K562 (cell line): ENCODE results near the gene RHOT1. TPM values are rescaled to one million over a fixed set of nuclear protein-coding genes. Genes with fewer than 3 reads are reported as not detected.

ENCODE experiments used
- ARNT ChIP-seq, 2 experiments: fragments of 450-650 bp; IDR thresholded peaks; 2 replicates each; pipeline ENCODE4 v1.6.1; 2016; ENCODE audit warnings: mild to moderate bottlenecking in 1 of 2
- CCAR2 ChIP-seq: fragments of 200-400 bp; formaldehyde crosslinking; IDR thresholded peaks from 2 replicates; pipeline ENCODE4 v1.6.1; 2017; ENCODE audit warnings: mild to moderate bottlenecking, low read depth, low read length
- CREB1 ChIP-seq, 2 experiments: sonication (generic) in 1 of 2; formaldehyde crosslinking in 1 of 2; IDR thresholded peaks; 2 replicates each; pipeline versions ENCODE4 v1.6.1 to v1.8.0; 2012 to 2022; ENCODE audit warnings: inconsistent platforms in 1 of 2, mild to moderate bottlenecking in 1 of 2, missing genetic modification reagents in 1 of 2, moderate library complexity in 1 of 2
- CREB3 ChIP-seq: fragments of 450-650 bp; conservative IDR thresholded peaks from 2 replicates; pipeline ENCODE4 v1.6.1; 2016; ENCODE audit warnings: missing genetic modification characterization, low read depth, mild to moderate bottlenecking, missing compliant biosample characterization, moderate library complexity
- GTF2B ChIP-seq: IDR thresholded peaks from 2 replicates; pipeline ENCODE4 v1.6.1; 2011; ENCODE audit not compliant: insufficient read length; ENCODE audit errors: extremely low read depth
- LCOR ChIP-seq: sonication (generic); formaldehyde crosslinking; IDR thresholded peaks from 2 replicates; pipeline ENCODE4 v1.8.0; 2022; ENCODE audit warnings: mild to moderate bottlenecking, missing genetic modification reagents
- MAZ ChIP-seq, 2 experiments: fragments of 450-650 bp in 1 of 2; sonication (generic) in 1 of 2; formaldehyde crosslinking; IDR thresholded peaks in 1 of 2; conservative IDR thresholded peaks in 1 of 2; 2 replicates each; pipeline versions ENCODE4 v1.4.0 to v1.5.0; 2020; ENCODE audit warnings: mild to moderate bottlenecking in 1 of 2, missing genetic modification reagents in 1 of 2
- MXI1 ChIP-seq: IDR thresholded peaks from 2 replicates; pipeline ENCODE4 v1.6.1; 2011; ENCODE audit warnings: low read depth, mild to moderate bottlenecking, improper control_type of control experiment, low read length
- NBN ChIP-seq: fragments of 450-650 bp; IDR thresholded peaks from 2 replicates; pipeline ENCODE4 v1.6.1; 2016; ENCODE audit warnings: low read depth, mild to moderate bottlenecking
- NELFE ChIP-seq: IDR thresholded peaks from 2 replicates; pipeline ENCODE4 v1.6.1; 2011; ENCODE audit warnings: mild to moderate bottlenecking; ENCODE audit not compliant: insufficient read depth, insufficient read length
- NR3C1 ChIP-seq: sonication (generic); formaldehyde crosslinking; IDR thresholded peaks from 2 replicates; pipeline ENCODE4 v1.8.1; 2022; ENCODE audit warnings: missing genetic modification reagents
- RBM25 ChIP-seq: fragments of 200-400 bp; formaldehyde crosslinking; IDR thresholded peaks from 2 replicates; pipeline ENCODE4 v1.6.1; 2018; ENCODE audit warnings: low read length, low read depth, moderate library complexity; ENCODE audit not compliant: severe bottlenecking
- RBM34 ChIP-seq: fragments of 200-400 bp; formaldehyde crosslinking; IDR thresholded peaks from 2 replicates; pipeline ENCODE4 v1.6.1; 2018; ENCODE audit warnings: low read length, borderline replicate concordance; ENCODE audit not compliant: insufficient read depth
- SETDB1 ChIP-seq: IDR thresholded peaks from one replicate; pipeline ENCODE4 v1.6.1; 2012; ENCODE audit warnings: low read length, control low read depth, inconsistent platforms
- TCF3 ChIP-seq: sonication (generic); formaldehyde crosslinking; IDR thresholded peaks from 2 replicates; pipeline ENCODE4 v1.4.0; 2020; ENCODE audit warnings: mild to moderate bottlenecking, missing genetic modification reagents
- ZC3H4 ChIP-seq: sonication (generic); formaldehyde crosslinking; IDR thresholded peaks from 2 replicates; pipeline ENCODE4 v1.9.0; 2021; ENCODE audit warnings: missing genetic modification reagents, borderline replicate concordance
- ZFP1 ChIP-seq: fragments of 450-650 bp; formaldehyde crosslinking; IDR thresholded peaks from 2 replicates; pipeline ENCODE4 v1.4.0; 2020; ENCODE audit warnings: mild to moderate bottlenecking, mixed read lengths
- ZNF217 ChIP-seq: sonication (generic); formaldehyde crosslinking; IDR thresholded peaks from 2 replicates; pipeline ENCODE4 v1.8.0; 2022; ENCODE audit warnings: mild to moderate bottlenecking, missing genetic modification reagents
- ZNF280A ChIP-seq: fragments of 450-650 bp; IDR thresholded peaks from 2 replicates; pipeline ENCODE4 v1.6.1; 2018; ENCODE audit warnings: mild to moderate bottlenecking, low read depth; ENCODE audit not compliant: partially characterized antibody
- polyA plus RNA-seq, 8 experiments: library from polyadenylated mRNA; depleted of rRNA in 4 of 8; stranded (reverse) in 5 of 8; unstranded in 3 of 8; fragments of >200 nt; fragmentation: Nextera tagmentation in 2 of 8; fragmentation: Illumina TruSeq in 1 of 8; extraction: Ambion mirVana in 2 of 8; extraction: Trizol in 1 of 8; gene quantifications; 2 replicates each; pipeline versions ENCODE4 v1.2.1 to v1.2.3, GENCODE V29; 2011 to 2014; ENCODE audit warnings: inconsistent platforms in 1 of 8, missing spikeins in 1 of 8
- total RNA-seq, 7 experiments: library from RNA; depleted of rRNA in 6 of 7; stranded (reverse); fragments of >200 nt in 6 of 7; fragmentation: Illumina TruSeq in 2 of 7; extraction: Trizol in 2 of 7; gene quantifications; 2 replicates each; pipeline versions ENCODE4 v1.2.1 to v1.2.3, GENCODE V29; 2011 to 2021; ENCODE audit warnings: low replicate concordance in 1 of 7
- TF ChIP-seq, protein P1 (sequence below): fragments of 150-350 bp; conservative IDR thresholded peaks from 2 replicates; pipeline ENCODE4 v1.6.1; 2014; ENCODE audit warnings: low read length
- TF ChIP-seq, protein P2 (sequence below): fragments of 250-450 bp; sonication (Bioruptor Pico); IDR thresholded peaks from 2 replicates; pipeline ENCODE4 v1.5.0; 2021

RHOT1 gene
- total and polyA plus RNA-seq, 9 of the 15 experiments (the other 6 are each of a cell fraction or from before 2014, with no cell fraction given): 23.0 to 101 (median 32.2) TPM

DNA sequence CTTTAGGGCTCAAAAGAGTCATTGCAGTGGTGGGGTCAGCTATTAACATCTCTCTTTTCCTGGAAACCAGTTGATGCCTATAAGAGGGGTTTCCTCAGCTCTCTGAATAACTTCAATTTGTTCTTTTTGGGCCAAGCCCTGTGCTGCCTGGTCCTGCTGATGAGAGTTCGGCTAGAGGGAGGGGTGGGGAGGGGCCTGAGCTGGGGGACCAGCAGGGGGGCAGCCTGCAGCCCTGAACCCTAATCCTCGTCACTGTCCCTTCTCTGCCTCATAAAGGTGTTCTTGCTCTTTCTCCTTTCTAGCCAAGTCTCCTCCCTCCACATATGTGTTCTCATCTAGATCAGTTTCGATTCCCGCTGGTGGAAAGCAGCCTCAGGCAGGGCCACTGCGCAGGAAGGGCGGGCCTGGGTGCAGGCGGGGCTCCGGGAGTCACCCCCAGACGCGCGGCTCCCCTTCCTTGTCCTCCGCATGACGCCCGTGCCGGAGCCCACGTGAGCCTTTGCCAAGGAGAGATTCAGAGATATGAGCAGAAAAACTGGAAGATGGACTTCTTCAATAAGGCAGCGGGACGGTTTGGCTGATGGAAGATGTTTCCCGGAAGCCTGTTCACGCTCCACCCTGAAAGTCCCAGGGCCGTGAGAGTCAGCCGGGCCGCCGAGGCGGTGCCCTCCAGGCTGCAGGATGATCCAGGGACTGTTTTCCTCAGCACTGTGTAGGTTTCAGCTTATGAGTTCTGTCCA is 15.0 kb upstream of the RHOT1 start (continued):
- TF ChIP-seq RBM25 (no peak), GTF2B (no peak), NELFE (no peak), NR3C1 (CRISPR knock-in tag) (no peak), CCAR2 (no peak), RBM34 (no peak), MAZ (CRISPR knock-in tag; conservative IDR thresholded peaks at IDR 0.05 in 1 of 2, IDR thresholded peaks at IDR 0.05 in 1 of 2) (peak; percentile 59 to 83), ZFP1 (CRISPR knock-in tag) (no peak), CREB3 (tag) (no peak), ZC3H4 (no peak), ZNF217 (no peak), SETDB1 (no peak), CREB1 (IDR thresholded peaks at IDR 0.05) (no peak), CREB1 (CRISPR knock-in tag; IDR thresholded peaks at IDR 0.05) (no peak), TCF3 (CRISPR knock-in tag) (no peak), MXI1 (no peak), ZNF280A (no peak), ARNT (IDR thresholded peaks at IDR 0.05) (no peak), LCOR (CRISPR knock-in tag) (no peak), NBN (peak; percentile 48; the same call in 1 of the 2 replicates)
- TF ChIP-seq, protein P1, sequence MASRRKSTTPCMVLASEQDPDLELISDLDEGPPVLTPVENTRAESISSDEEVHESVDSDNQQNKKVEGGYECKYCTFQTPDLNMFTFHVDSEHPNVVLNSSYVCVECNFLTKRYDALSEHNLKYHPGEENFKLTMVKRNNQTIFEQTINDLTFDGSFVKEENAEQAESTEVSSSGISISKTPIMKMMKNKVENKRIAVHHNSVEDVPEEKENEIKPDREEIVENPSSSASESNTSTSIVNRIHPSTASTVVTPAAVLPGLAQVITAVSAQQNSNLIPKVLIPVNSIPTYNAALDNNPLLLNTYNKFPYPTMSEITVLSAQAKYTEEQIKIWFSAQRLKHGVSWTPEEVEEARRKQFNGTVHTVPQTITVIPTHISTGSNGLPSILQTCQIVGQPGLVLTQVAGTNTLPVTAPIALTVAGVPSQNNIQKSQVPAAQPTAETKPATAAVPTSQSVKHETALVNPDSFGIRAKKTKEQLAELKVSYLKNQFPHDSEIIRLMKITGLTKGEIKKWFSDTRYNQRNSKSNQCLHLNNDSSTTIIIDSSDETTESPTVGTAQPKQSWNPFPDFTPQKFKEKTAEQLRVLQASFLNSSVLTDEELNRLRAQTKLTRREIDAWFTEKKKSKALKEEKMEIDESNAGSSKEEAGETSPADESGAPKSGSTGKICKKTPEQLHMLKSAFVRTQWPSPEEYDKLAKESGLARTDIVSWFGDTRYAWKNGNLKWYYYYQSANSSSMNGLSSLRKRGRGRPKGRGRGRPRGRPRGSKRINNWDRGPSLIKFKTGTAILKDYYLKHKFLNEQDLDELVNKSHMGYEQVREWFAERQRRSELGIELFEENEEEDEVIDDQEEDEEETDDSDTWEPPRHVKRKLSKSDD: no peak
- TF ChIP-seq, protein P2, sequence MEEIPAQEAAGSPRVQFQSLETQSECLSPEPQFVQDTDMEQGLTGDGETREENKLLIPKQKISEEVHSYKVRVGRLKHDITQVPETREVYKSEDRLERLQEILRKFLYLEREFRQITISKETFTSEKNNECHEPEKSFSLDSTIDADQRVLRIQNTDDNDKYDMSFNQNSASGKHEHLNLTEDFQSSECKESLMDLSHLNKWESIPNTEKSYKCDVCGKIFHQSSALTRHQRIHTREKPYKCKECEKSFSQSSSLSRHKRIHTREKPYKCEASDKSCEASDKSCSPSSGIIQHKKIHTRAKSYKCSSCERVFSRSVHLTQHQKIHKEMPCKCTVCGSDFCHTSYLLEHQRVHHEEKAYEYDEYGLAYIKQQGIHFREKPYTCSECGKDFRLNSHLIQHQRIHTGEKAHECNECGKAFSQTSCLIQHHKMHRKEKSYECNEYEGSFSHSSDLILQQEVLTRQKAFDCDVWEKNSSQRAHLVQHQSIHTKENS (CRISPR knock-in tag): no peak
